GM23248 (cell line): ENCODE data around the gene HEATR5A. TPM values are rescaled to one million over a fixed set of nuclear protein-coding genes. Genes with fewer than 3 reads are reported as not detected.

ENCODE experiments used
- DNase-seq: peaks from one replicate; pipeline ENCODE4 v3.0.0-alpha.2; 2015
- H2AFZ ChIP-seq: fragments of 200-600 bp; sonication (generic); 2 replicates; pipeline ENCODE4 v1.6.1; 2016; ENCODE audit warnings: antibody characterized with exemption
- H3F3A ChIP-seq: fragments of 200-600 bp; sonication (generic); 2 replicates; pipeline ENCODE4 v1.6.1; 2016; ENCODE audit warnings: mild to moderate bottlenecking, antibody characterized with exemption, mixed run types; ENCODE audit not compliant: insufficient read depth
- H3K27ac ChIP-seq: fragments of 200-600 bp; sonication (generic); 2 replicates; pipeline ENCODE4 v1.5.1; 2016; ENCODE audit warnings: mild to moderate bottlenecking
- H3K27me3 ChIP-seq: fragments of 200-600 bp; sonication (generic); replicated peaks from 2 replicates; pipeline ENCODE4 v1.6.1; 2016; ENCODE audit warnings: mild to moderate bottlenecking; ENCODE audit not compliant: insufficient read depth
- H3K36me3 ChIP-seq: fragments of 200-600 bp; sonication (generic); 2 replicates; pipeline ENCODE4 v1.6.1; 2016; ENCODE audit warnings: low read depth, mild to moderate bottlenecking
- H3K4me1 ChIP-seq: fragments of 200-600 bp; sonication (generic); 2 replicates; pipeline ENCODE4 v1.6.1; 2016; ENCODE audit warnings: mild to moderate bottlenecking; ENCODE audit not compliant: insufficient read depth
- H3K4me2 ChIP-seq: fragments of 200-600 bp; sonication (generic); one replicate; pipeline ENCODE4 v1.6.1; 2016; ENCODE audit warnings: mild to moderate bottlenecking; ENCODE audit not compliant: unreplicated experiment
- H3K4me3 ChIP-seq: fragments of 200-600 bp; sonication (generic); 2 replicates; pipeline ENCODE4 v1.5.1; 2016; ENCODE audit warnings: mild to moderate bottlenecking
- H3K79me2 ChIP-seq: fragments of 200-600 bp; sonication (generic); 2 replicates; pipeline ENCODE4 v1.6.1; 2016; ENCODE audit warnings: mild to moderate bottlenecking; ENCODE audit not compliant: insufficient read depth
- H3K9ac ChIP-seq: fragments of 200-600 bp; sonication (generic); 2 replicates; pipeline ENCODE4 v1.6.1; 2016; ENCODE audit warnings: mild to moderate bottlenecking
- H3K9me2 ChIP-seq: fragments of 200-600 bp; sonication (generic); 2 replicates; pipeline ENCODE4 v1.6.1; 2016; ENCODE audit warnings: mixed run types, mild to moderate bottlenecking, moderate library complexity; ENCODE audit not compliant: insufficient read depth
- H3K9me3 ChIP-seq: fragments of 200-600 bp; sonication (generic); one replicate; pipeline ENCODE4 v1.6.1; 2017; ENCODE audit warnings: low read depth
- H4K20me1 ChIP-seq: fragments of 200-600 bp; sonication (generic); 2 replicates; pipeline ENCODE4 v1.6.0; 2016; ENCODE audit not compliant: insufficient read depth
- EZH2 ChIP-seq: fragments of 200-600 bp; sonication (generic); IDR thresholded peaks from 2 replicates; pipeline ENCODE4 v1.6.1; 2018; ENCODE audit warnings: antibody characterized with exemption, mild to moderate bottlenecking; ENCODE audit not compliant: insufficient read depth, poor library complexity, severe bottlenecking
- EZH2phosphoT487 ChIP-seq: fragments of 200-600 bp; sonication (generic); IDR thresholded peaks from 2 replicates; pipeline ENCODE4 v1.6.1; 2018; ENCODE audit warnings: antibody characterized with exemption, moderate library complexity, mild to moderate bottlenecking, low read depth; ENCODE audit not compliant: insufficient read depth
- WGBS, 2 experiments: methylation state at CpG; one replicate each; pipeline ENCODE4 v1.1.6; 2015 to 2017; ENCODE audit warnings: low lambda C conversion rate in 2 of 2, low coverage in 1 of 2; ENCODE audit errors: missing lambda C conversion rate in 2 of 2; 5-methylcytosine and 5-hydroxymethylcytosine counted together
- in situ Hi-C: fragments of 300-500 bp; cut with MboI; formaldehyde crosslinking; loops from 2 replicates; pipeline ENCODE4 v1.15.0; 2020
- polyA plus RNA-seq: library from polyadenylated mRNA; unstranded; fragments of >200 nt; fragmentation: Nextera tagmentation; extraction: Ambion mirVana; gene quantifications from 2 replicates; pipeline ENCODE4 v1.2.1, GENCODE V29; 2016
- total RNA-seq: library from RNA; depleted of rRNA; stranded (reverse); fragments of >200 nt; shearing (Covaris generic); gene quantifications from 2 replicates; pipeline ENCODE4 v1.2.3, GENCODE V29; 2014

The HEATR5A gene
- total and polyA plus RNA-seq, 2 experiments from 2014 or later, result 49.1 to 70.3 TPM

DNA sequence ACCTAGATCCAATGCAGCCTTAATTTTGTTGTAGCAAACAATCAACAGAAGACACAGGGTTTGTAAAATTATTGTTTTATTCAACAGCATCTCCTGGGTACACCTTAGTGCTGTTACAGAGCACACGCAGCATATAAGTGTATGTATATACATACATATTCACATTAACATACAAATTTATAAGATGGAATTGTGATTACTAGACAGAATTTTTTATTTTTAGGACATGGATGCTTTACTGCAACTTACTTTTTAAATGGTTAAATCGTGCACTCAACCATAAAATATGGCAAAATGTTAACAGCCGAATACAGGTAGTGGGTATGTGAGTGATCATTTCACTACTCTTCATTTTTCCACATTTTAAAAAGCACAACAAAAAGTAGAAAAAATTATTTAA is 16.6 kb downstream of the HEATR5A start:
- in situ Hi-C loops, result no loop called here
- WGBS, 2 experiments, result 96 to 98% methylated on average over 3 of the region's 3 CpGs

DNA sequence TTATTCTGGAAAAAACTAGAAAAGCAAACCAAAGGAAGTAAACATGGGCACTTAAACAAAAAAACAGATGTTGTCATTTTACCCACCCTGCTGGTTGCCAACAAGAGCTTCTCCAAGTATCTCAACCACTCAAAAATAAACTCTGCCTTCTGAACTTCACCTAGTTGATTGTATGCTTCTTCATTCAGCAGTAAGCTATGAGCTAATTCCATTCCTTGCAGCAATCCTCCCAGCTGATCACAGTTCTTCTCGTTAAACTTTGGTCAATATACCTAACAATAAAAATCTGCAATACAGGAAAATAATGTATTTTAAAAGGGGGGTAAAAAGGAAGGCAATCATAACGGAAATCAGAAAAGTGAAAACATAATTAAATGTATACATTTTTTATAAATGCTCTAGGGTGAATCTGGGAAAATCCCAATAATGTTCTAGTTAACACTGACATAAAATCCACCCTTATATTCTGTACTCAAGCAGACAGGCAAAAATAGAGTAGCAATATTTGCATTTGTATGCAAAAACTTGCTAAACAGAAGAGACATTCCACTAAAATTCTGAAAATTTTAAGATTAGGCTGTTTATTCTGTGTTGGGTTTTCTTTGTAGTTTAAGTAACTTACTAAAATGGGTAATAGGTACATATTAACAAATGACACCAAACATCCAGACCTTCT is 17.4 kb downstream of the HEATR5A start:
- Histone ChIP-seq H3K9me2 (no peaks in the 10 kb centered on the region), H3K36me3 (peaks cover 40% of the 10 kb centered on the region), H3K4me1 (0 out of 2 replicates have a peak, but pooled peaks cover 6% of the 10 kb centered on the region), H2AFZ (no peak overlapping the region), H3K27me3 (no peaks in the 10 kb centered on the region), H3K27ac (no peak overlapping the region), H3F3A (no peaks in the 10 kb centered on the region), H3K4me3 (no peak overlapping the region), H3K9me3 (no peaks in the 10 kb centered on the region), H3K9ac (no peak overlapping the region), H3K4me2 (no peak overlapping the region), H3K79me2 (peaks cover 69% of the 10 kb centered on the region), H4K20me1 (peaks cover 6% of the 10 kb centered on the region; the same call in 1 of the 2 replicates)
- in situ Hi-C loops, result no loop called here
- WGBS, 2 experiments, result 53 to 61% methylated on average over 2 of the region's 2 CpGs
- DNase-seq, result peak; percentile 14
- TF ChIP-seq EZH2phosphoT487, result no peak

More for the DNA sequence above, 16.6 kb downstream of the HEATR5A start:
- DNase-seq, result no peak
- Histone ChIP-seq H3K27ac (no peak overlapping the region), H3K4me2 (no peak overlapping the region), H3K27me3 (no peaks in the 10 kb centered on the region), H2AFZ (no peak overlapping the region), H3K9me2 (no peaks in the 10 kb centered on the region), H3K4me3 (no peak overlapping the region), H3F3A (no peaks in the 10 kb centered on the region), H3K9ac (no peak overlapping the region), H3K79me2 (peaks cover 77% of the 10 kb centered on the region), H4K20me1 (peaks cover 6% of the 10 kb centered on the region; the same call in 1 of the 2 replicates), H3K36me3 (peaks cover 32% of the 10 kb centered on the region), H3K4me1 (0 out of 2 replicates have a peak, but pooled peaks cover 6% of the 10 kb centered on the region), H3K9me3 (no peaks in the 10 kb centered on the region)
- no peak for TF ChIP-seq EZH2
- no peak for TF ChIP-seq EZH2phosphoT487

DNA sequence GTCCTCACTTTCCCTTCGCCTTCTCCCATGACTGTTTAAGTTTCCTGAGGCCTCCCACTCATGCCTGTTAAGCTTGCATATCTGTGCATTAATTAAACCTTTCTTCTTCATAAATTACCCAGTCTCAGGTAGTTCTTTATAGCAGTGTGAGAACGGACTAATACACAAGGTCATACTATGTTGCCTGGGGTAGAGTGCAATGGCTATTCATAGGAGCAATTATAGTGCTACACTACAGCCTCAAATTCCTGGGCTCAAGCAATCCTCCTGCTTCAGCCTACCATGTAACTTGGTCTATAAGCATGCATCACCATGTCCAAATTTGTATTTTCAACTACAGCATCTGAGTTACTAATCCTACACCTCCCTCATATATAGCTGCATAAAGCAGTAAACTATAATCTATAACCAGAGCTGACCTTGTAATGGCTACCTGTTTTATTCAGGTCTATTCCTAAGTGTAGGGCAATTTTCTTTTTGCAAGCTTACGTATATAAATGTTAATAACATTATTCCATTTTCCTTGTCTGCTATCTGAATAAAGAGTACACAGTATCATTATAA is 18.9 kb downstream of the HEATR5A start:
- Histone ChIP-seq H4K20me1 (peaks cover 6% of the 10 kb centered on the region; the same call in 1 of the 2 replicates), H3F3A (no peaks in the 10 kb centered on the region), H3K9me3 (no peaks in the 10 kb centered on the region), H3K4me3 (no peak overlapping the region), H3K27me3 (no peaks in the 10 kb centered on the region), H3K27ac (no peak overlapping the region), H3K36me3 (peaks cover 50% of the 10 kb centered on the region), H2AFZ (no peak overlapping the region), H3K4me2 (no peak overlapping the region), H3K4me1 (0 out of 2 replicates have a peak, but pooled peaks cover 6% of the 10 kb centered on the region), H3K9ac (no peak overlapping the region), H3K9me2 (no peaks in the 10 kb centered on the region), H3K79me2 (peaks cover 56% of the 10 kb centered on the region)
- WGBS, 2 experiments, result 96 to 97% methylated on average over 3 of the region's 3 CpGs
- in situ Hi-C loops, result no loop called here
- no peak for TF ChIP-seq EZH2phosphoT487
- no peak for TF ChIP-seq EZH2
- DNase-seq, result no peak

DNA sequence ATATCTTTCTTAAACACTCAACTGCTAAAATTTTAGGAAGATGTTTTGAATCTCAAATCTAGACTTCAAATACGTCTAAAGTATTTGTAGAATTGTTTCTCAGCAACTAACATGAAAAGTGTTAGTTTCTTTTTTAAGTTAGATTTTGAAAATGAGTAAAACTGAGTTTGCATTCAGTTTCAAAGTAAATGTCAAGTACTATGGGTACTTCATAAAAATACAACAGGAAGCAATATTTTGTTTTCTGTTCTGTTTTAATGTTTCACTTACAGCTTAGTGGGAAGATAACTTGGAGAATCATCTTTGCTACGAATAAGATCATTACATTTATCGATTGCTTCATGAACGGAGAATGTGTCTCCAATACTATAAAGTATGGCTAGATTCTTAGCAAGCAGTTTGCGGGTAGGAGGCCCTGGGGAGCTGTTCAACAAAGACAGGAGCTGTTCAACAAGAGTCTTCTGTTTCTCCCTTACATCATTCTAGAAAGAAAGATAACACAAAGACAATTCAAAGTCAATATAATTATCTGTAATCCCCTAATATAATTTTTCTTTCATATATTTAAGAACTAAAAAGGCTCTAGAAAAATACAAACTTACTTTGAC is 20.2 kb downstream of the HEATR5A start:
- 86% methylated on average over 5 of the region's 5 CpGs for WGBS, 2 experiments
- Histone ChIP-seq H3K36me3 (peaks cover 64% of the 10 kb centered on the region), H4K20me1 (peaks cover 6% of the 10 kb centered on the region; the same call in 1 of the 2 replicates), H3F3A (no peaks in the 10 kb centered on the region), H3K27ac (no peak overlapping the region), H3K9ac (no peak overlapping the region), H3K4me2 (no peak overlapping the region), H3K9me2 (no peaks in the 10 kb centered on the region), H3K9me3 (no peaks in the 10 kb centered on the region), H3K27me3 (no peaks in the 10 kb centered on the region), H3K4me3 (no peak overlapping the region), H2AFZ (no peak overlapping the region), H3K4me1 (0 out of 2 replicates have a peak, but pooled peaks cover 6% of the 10 kb centered on the region), H3K79me2 (peaks cover 43% of the 10 kb centered on the region)
- no peak for DNase-seq
- TF ChIP-seq EZH2phosphoT487 (no peak), EZH2 (no peak)
- in situ Hi-C loops, result no loop called here
